Femur (tissue), 1 donor: ENCODE results near the gene DCLRE1C.
"Not testable (repeated sequence)": the region's sequence is repeated elsewhere in the genome, so short reads cannot be mapped to it uniquely, and the experiment has no call there.

Source experiments
- DNase-seq: peaks from one replicate; pipeline ENCODE4 v3.0.0-alpha.2; 2017

The DCLRE1C gene

DNA sequence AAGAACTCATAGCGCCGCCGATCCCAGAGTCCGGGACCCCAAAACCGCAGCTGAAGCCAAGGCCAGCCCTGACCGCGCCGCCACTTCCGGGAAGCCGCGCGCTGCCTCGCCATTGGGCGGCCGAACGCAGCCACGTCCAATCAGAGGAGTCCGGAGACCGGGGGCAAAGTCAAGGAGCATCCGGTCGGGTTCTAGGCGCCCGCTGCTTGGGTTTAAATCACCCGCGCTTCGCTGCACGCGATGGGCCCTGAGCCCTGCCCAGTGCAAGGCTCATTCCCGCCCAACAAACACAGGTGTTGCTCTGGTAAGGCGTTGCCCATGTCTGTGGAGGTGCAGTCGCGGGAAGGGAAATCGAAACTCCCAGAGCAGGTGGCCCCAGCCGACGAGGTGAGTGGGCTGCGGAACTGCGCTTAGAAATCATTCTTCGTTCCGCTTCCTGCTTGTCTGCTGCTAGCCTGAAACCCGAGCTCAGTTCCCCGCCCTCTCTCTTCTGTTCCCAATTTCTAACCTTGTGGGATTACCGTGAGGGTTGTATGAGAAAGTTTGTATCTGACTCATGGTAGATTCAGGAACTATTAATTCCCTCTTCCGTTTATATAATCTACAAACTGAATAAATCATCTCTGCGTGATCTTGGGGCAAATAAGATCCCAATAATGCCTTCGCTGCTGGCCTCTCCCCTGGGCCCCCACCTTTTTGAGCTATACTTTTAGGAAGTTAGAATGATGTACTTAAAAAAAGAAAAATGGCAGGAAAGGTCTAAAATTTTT is at the start of gene DCLRE1C:
DCLRE1C (minus strand) TSS at position 96 of the 770 bp plus-strand sequence; CDS start at position 10, 86 bp downstream.
- DNase-seq, result peak; percentile 96

DNA sequence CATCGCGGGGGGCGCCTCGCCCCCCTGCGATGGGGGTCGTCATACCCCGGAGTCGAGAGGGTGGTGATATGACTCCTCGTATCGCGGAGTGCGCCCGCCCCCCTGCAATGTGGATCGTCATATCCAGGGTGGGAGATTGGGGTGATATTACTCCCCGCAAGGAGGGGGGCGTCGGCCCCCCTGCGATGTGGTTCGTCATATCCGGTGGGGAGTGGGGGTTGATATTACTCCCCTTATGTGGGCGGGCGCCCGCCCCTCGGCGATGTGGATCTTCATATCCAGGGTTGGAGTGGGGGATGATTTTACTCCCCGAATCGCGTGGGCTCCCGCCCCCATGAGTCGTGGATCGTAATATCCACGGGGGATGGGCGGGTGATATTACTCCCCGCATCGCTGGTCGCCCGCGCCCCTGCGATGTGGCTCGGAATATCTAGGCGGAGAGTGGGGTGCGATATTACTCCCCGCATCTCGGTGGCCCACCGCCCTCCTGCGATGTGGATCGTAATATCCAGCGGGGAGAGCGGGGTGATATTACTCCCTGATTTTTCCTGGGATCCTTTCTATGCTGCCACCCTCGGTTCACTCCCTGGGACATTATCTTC is 42.2 kb upstream of the DCLRE1C start:
- DNase-seq, result no peak

DNA sequence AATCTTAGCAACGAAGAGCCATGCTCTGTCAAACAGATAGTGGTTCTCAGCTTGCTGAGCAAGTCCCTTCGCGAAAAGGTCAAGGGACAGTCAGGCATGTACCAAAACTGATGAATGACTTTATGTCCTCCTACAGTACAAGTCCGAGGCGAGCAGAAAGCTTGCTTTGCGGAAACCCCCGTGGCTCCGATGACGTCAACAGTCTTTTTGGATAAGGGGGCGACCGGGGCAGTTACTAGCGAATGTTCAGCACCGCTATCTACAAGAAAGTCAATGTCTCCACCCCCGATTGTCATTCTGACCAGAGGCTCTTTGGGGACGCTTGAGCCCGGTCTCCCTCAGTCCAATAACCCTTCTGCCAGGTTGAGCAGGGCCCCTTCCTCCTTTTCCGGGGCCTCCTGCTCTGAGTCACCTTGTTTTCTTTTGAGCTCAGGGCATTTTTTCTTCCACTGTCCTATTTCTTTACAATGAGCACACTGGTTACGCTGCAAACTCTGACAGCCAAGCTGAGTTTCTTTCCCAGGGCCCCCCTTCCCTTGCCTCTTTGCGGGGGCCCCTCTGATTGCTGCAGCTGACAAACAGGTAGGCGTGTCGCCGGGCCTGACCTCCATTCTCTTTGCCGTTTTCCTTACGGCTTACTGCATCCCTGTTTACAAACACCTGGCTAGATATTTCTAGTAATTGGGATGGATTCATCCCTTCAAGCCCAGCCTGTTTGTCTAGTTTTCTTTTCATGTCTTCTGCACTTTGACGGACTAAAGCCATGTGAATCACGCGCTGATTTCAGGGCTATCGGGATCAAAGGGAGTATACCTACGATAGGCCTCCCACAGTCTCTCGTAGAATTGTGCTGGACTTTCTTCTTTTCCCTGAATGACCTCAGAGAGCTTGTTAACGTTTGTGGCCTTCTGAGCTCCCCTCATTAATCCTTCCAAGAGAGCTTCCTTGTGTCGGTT is 39.9 kb upstream of the DCLRE1C start:
- DNase-seq, result not testable (repeated sequence)

DNA sequence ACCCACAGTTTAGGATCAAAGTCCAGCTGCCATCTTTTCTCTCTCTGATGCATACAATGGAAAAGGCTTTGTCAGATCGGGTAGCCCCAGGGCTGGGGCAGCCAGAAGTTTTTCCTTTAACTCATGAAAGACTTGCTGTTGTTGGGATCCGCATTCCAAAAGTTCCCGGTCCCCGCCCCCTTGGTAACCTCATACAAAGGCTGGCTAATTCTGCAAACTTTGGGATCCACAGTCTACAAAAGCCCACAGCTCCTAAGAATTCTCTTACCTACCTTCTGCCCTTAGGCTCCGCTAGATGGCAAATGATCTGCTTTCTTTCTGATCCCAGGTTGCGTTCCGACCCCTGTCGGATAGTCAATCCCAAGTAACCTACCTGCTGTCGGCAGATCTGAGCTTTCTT is 38.4 kb upstream of the DCLRE1C start:
- not testable (repeated sequence) for DNase-seq

DNA sequence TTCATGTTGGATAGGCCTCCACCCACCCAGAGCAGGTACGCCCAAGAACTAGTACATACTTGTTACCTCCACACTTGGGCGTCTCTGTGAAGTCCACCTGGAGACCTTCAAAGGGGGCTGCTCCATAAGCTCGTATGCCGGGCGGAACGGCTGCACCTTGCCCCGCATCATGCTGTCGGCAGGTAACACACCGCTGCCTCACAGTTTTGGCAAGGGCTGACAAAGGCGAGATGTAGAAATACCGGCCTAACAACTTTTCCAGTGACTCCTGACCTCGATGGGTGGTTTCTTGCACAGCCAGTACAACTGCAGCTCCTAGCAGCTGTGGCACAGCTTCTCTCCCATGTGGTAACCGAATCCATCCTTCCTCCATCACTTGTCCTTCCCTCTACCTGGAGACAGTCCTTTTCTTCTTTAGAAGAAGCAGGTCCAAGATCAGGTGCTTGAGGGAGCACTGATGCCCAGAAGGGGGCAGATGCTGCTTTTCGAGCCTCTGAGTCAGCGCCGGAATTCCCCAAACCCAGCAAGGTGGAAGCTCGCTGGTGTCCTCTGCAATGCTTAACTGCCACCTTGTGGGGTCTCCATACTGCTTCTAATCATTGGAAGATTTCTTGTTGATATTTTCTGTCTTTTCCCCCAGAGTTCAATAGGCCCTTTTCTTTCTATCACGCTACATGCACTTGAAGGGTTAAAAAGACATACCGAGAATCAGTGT is 37.3 kb upstream of the DCLRE1C start:
- DNase-seq, result not testable (repeated sequence)

- DNase-seq, result not testable (repeated sequence)
Measured at GRCh38 chr10:14989552-14989951, 35.7 kb upstream of the DCLRE1C start.

GRCh38 chr10:14982744-14983143 is 28.8 kb upstream of the DCLRE1C start:
- no peak for DNase-seq

DNA sequence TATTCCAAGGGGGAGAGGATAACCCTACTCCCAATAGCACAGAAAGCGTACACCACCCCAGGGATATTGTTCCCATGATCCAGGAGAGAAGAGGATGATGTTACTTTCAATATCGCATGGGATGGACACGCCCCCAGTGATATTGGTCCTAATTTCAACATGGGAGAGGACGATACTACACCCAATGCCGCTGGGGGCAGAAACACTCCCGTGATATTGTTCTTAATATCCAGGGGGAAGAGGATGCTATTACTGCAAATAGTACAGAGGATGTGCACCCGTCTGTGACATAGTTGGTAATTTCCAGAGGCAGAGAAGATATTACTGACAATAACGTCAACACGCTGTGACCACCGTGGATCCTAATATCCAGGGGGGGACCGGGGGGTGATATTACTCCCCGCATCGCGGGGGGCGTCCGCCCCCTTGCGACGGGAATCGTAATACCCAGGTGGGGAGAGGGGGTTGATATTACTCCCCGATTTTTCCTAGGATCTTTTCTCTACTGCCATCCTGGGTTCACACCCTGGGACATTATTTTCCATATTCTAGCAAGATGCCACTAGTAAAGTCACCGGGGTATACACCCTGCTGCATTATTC is 21.9 kb upstream of the DCLRE1C start:
- DNase-seq, result no peak

GRCh38 chr10:14974153-14974998 is 20.5 kb upstream of the DCLRE1C start:
- not testable (repeated sequence) for DNase-seq

- no peak for DNase-seq
Measured at GRCh38 chr10:14971867-14972448, 18.1 kb upstream of the DCLRE1C start.

DNA sequence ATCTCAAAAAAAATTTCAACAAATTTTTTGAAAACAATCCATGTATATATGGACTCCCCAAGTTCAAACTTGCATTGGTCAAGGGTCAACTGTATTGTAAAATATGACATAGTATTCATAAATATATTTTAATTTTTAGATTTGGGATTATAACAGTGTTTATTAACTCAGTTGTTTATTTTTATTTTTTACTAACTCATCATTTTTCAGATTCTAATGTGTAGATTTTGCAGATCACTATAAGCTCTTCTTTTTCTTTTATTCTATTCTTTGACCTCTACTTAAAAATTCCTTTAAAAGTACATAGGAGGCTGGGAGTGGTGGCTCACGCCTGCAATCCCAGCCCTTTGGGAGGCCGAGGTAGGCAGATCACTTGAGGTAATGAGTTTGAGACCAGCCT is 14.0 kb upstream of the DCLRE1C start:
- no peak for DNase-seq

- peak; percentile 96 for DNase-seq
Measured at GRCh38 chr10:14959221-14960057, 5.5 kb upstream of the DCLRE1C start, which contains the start of gene MEIG1. Gene MEIG1, plus strand, starts transcription at chr10:14959388. Its CDS starts 7,081 bp downstream, at chr10:14966469.

DNA sequence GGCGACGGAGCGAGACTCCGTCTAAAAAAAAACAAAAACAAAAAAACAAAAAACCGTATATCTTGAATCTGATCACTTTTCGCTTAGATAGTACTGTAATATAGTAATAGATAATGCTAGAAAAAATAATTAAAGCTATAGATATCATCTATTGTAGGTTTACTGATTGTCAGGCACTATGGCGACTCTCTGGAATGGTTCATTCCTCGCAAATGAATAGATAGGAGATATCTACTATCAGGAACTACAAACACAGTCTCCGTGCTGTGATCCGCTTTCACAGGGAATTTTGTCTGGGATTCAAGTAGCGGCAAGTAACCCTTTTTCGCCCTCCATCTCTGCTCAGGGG is 5.0 kb upstream of the DCLRE1C start:
- no peak for DNase-seq

DNA sequence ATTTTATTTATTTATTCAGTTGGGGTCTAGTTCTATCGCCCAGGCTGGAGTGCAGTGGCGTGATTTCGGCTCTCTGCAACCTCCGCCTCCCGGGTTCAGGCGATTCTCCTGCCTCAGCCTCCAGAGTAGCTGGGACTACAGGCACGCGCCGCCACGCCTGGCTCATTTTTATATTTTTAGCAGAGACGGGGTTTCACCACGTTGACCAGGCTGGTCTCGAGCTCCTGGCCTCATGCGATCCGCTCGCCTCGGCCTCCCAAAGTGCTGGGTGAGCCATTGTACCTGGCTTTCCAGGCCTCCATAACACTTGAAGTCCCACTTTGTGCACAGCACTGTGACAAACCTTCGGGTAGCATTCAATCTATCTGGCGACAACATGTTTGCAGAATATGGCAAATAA is 1.0 kb upstream of the DCLRE1C start:
- DNase-seq, result no peak

GRCh38 chr10:14953424-14954000 is 384 bp downstream of the DCLRE1C start:
- peak; percentile 79 for DNase-seq

- DNase-seq, result no peak
Measured at GRCh38 chr10:14952851-14953423, 959 bp downstream of the DCLRE1C start.

DNA sequence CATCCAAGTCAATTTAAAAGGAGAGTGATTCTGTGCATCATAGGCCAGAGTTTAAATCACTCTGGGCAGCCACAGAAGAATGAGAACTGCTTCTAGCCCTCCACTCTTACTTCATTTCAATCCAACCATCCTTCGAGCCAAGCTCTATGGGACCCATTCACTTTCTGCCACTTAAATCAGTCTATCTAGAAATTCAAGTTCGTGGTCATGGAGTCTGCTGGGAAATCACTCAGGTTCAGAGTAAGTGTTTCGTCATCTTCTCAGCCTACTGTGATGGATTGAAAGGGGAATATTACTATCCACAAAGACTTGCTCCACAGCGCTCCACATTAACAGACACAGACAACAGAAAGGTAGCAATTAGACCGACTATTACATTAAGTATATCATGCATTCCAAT is 4.6 kb downstream of the DCLRE1C start:
- no peak for DNase-seq

GRCh38 chr10:14947268-14947667 is 6.6 kb downstream of the DCLRE1C start:
- DNase-seq, result no peak

DNA sequence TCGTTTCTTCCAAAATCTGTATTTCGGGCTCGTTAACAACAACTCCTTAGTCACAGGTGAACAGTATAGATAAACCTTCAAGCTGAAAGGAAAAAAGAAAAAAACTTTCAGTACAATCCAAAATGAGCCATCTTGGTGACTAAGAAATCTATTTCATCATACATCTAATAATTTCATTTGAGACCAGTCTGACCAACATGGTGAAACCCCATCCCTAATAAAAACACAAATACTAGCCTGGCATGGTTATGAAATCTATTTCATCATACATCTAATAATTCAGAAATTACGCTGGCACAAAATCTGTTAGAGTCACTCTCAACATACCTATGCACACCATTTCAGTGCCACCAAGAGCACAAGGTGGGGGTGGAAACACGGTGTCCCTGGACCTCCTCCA is 8.8 kb downstream of the DCLRE1C start:
- no peak for DNase-seq
